ENCODE data around the gene LTB4R2.

The LTB4R2 gene

DNA sequence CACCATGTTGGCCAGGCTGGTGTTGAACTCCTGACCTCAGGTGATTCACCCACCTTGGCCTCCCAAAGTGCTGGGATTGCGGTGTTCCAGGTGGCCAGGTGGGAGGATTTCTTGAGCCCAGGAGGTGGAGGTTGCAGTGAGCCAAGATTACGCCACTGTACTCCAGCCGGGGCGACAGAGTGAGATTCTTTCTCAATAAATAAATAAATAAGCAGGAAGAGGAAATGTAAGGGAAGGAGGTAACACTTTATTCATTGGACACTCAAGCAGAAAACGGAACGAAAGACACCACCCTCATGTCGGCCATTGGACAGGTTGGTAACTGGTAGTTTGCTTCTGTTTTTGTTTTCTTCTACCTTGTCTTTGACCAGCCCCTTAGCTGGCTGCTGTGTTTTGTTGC, 45.1 kb downstream of the LTB4R2 start:
- DNase-seq (ENCODE audit: low read depth): no peak
- TF ChIP-seq, protein P1, sequence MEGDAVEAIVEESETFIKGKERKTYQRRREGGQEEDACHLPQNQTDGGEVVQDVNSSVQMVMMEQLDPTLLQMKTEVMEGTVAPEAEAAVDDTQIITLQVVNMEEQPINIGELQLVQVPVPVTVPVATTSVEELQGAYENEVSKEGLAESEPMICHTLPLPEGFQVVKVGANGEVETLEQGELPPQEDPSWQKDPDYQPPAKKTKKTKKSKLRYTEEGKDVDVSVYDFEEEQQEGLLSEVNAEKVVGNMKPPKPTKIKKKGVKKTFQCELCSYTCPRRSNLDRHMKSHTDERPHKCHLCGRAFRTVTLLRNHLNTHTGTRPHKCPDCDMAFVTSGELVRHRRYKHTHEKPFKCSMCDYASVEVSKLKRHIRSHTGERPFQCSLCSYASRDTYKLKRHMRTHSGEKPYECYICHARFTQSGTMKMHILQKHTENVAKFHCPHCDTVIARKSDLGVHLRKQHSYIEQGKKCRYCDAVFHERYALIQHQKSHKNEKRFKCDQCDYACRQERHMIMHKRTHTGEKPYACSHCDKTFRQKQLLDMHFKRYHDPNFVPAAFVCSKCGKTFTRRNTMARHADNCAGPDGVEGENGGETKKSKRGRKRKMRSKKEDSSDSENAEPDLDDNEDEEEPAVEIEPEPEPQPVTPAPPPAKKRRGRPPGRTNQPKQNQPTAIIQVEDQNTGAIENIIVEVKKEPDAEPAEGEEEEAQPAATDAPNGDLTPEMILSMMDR (conservative IDR thresholded peaks at IDR 0.05; ENCODE audit: low read depth, low read length): no peak
- no peak overlapping the region for H3K4me3 ChIP-seq (ENCODE audit: low read depth, low read length)

DNA sequence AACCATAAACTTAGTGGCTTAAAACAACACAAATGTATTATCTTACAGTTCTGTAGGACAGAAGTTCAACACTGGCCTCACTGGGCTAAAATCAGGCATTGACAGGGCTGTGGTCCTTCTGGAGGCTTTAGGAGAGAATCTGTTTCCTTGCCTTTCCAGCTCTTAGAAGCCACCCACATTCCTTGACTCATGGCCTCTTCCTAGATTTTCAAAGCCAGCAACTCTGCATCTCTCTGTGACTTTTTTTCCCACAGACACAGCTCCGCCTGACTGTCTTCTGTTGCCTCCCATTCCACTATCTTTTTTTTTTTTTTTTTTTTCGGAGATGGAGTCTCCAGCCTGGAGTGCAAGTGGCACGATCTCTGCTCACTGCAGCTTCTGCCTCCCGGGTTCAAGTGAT, 46.3 kb downstream of the LTB4R2 start:
- no peak overlapping the region for H3K4me3 ChIP-seq (ENCODE audit: low read depth, low read length)
- no peak for DNase-seq (ENCODE audit: low read depth)
- TF ChIP-seq, protein P1 (conservative IDR thresholded peaks at IDR 0.05; ENCODE audit: low read depth, low read length): no peak

DNA sequence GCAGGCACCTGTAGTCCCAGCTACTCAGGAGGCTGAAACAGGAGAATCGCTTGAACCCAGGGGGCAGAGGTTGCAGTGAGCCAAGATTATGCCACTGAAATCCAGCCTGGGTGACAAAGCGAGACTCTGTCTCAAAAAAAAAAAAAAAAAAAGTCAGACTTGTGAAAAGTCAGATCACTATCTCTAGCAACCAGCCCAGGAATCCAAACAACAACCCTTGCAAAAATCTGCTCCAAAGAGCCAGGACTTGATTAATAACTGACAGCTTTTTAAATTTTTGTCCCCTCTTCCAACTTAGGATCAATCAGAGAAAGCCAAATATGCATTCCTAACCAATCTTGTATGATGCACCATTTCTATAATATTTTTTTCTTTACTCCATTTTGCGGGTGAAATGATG, 50.3 kb downstream of the LTB4R2 start:
- no peak overlapping the region for H3K4me3 ChIP-seq (ENCODE audit: low read depth, low read length)
- TF ChIP-seq, protein P1 (conservative IDR thresholded peaks at IDR 0.05; ENCODE audit: low read depth, low read length): no peak
- no peak for DNase-seq (ENCODE audit: low read depth)

DNA sequence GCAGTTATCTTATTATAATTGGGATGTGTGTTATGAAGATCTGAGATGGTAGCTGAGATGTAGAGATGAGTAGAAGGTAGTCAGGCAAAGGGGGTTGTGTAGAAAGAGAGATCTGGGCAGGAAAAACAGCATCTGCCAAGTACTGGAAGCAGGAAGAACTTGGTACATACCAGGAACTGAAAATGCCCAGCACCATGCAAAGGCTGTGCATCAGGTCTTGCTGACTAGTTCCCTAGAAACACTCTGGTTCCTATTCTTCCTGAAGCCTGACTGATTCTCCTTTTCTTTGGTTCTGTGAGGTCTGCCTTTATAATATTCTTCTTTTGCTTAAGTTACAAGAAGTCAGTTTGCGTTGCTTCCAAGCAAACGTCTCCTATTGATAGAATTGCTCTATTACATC, 51.4 kb downstream of the LTB4R2 start:
- TF ChIP-seq, protein P1 (conservative IDR thresholded peaks at IDR 0.05; ENCODE audit: low read depth, low read length): no peak
- no peak overlapping the region for H3K4me3 ChIP-seq (ENCODE audit: low read depth, low read length)
- DNase-seq (ENCODE audit: low read depth): no peak

Measured in choroid plexus epithelial cell (primary cell).